ENCODE measurements around the gene COL6A3. TPM values are rescaled to one million over a fixed set of nuclear protein-coding genes. Genes with fewer than 3 reads are reported as not detected.
A peak's percentile ranks its signal among the peaks of the same experiment; 100 is the strongest.

Gene COL6A3
- total RNA-seq, 1 donor from 2014 or later: 13.0 TPM

DNA sequence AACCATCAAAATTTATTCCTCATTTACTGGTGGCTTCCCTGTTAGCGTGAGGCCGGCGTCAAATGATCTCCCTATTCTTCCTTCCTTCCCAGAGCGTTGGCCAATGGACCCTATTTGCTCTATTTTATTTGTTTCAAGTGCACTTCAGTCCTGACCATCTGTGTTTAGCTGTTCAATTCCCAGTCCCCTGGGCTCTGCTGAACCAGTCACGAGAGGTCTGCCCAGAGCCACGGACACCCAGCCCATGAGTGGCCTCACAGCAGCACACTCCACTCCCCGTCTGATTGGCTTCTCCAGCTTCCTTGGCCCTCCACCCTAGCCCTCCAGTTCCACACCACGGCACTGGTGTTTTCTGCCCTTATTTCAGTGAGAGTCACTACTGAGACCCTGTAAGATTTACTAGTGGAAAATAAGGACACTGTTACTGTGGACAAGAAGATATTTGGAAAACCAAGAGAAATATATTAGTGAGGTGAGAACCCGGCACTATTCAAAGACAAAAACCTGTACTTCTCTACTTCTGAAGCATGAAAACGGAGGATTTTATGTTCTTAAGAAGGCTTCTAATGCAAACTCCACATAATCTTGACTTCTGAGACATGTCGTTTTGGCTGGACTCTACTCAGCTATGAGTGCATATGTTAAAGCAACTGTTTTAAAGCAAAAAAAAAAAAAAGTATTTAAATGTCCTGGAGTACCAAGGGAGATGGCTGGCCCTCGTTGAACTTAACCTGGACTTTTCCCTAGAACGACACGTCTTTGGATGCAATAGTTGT lies 86.6 kb downstream of the COL6A3 start:
- TF ChIP-seq, protein P1, sequence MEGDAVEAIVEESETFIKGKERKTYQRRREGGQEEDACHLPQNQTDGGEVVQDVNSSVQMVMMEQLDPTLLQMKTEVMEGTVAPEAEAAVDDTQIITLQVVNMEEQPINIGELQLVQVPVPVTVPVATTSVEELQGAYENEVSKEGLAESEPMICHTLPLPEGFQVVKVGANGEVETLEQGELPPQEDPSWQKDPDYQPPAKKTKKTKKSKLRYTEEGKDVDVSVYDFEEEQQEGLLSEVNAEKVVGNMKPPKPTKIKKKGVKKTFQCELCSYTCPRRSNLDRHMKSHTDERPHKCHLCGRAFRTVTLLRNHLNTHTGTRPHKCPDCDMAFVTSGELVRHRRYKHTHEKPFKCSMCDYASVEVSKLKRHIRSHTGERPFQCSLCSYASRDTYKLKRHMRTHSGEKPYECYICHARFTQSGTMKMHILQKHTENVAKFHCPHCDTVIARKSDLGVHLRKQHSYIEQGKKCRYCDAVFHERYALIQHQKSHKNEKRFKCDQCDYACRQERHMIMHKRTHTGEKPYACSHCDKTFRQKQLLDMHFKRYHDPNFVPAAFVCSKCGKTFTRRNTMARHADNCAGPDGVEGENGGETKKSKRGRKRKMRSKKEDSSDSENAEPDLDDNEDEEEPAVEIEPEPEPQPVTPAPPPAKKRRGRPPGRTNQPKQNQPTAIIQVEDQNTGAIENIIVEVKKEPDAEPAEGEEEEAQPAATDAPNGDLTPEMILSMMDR (conservative IDR thresholded peaks at IDR 0.05; ENCODE audit: low read depth, low read length): no peak
- no peak overlapping the region for H3K4me3 ChIP-seq (ENCODE audit: low read depth, low read length)

DNA sequence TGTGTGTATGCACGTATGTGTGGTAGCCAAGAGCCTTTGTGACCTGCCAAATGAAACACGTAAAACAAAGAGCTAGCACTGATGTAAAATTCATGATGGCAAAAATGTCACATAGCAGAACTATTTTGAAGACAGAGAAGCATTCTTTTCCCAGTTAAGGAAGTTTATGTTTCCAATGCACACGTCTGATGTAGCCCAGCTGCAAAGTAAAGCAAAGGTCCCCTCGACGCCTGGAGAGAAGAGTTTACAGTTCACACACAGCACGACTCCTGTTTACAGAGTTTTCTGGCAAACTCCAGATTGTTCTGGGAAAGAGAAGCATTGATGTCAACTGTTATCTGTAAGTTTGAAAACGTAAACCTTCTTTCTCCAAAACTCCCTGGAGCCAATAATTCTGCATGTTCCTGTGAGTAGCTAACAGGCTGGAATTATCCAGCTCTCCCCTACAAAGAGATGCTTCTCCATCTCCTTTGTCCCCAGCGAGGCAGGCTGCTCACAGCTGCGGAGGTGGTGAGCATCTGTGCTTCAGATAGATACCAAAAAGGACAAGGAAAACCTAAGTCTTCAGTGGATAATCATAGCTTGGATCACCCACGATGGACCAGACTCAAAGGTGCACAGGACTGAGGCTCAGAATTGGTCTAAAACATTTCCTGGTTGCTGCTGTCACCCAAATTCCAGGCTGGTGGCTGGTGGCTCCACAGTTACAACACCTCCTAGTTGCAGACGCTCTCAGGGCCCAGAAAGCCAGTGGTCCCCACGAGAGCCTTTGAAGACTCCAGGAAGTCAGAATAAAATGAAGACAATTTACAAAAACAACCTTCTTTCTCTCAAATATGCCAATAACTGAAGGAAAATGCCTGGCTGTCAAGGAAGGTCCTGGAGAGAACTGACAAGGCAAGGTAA lies 87.4 kb downstream of the COL6A3 start:
- TF ChIP-seq, protein P1 (conservative IDR thresholded peaks at IDR 0.05; ENCODE audit: low read depth, low read length): no peak
- no peak for DNase-seq (ENCODE audit: low read depth)
- no peak overlapping the region for H3K4me3 ChIP-seq (ENCODE audit: low read depth, low read length)

More for the DNA sequence above, 86.6 kb downstream of the COL6A3 start:
- DNase-seq (ENCODE audit: low read depth): no peak

DNA sequence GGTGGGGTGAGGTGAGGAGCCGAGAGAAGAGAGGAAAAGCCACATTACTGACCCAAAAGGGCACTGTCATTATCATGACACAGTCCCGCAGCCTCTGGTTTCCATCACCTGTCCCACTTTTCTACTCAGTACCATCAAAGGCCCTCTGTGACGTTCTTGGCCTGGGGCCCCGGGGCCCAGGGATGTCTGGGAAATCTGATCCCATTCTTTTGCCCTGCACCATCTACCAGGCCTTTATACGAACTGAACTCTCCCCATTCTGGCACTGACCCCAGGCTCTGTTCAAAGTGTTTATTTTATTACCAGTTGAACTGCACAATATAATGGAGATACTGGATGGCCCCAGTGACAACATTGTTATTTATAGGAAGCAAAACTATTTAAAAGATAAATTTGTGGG lies 89.1 kb downstream of the COL6A3 start:
- no peak overlapping the region for H3K4me3 ChIP-seq (ENCODE audit: low read depth, low read length)
- TF ChIP-seq, protein P1 (conservative IDR thresholded peaks at IDR 0.05; ENCODE audit: low read depth, low read length): no peak
- DNase-seq (ENCODE audit: low read depth): no peak

DNA sequence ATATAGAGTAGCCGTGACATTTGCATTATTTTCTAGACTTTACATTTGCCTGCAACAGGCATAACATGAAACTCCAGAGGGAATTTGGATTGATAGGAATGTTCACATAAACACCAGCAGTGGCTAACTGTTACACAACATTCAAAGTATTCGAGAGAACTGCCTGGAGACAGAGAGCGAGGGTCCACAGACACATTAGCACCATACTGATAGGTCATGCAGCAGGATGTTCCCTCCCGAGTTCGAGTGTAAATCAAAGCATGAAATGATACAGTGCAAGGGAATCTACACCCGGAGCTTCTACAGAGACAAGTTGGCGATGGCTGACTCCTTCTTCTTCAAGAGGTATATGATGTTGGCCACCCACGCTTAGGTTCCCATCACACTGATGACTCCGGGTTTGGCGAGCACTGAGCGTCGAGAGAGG lies 89.5 kb downstream of the COL6A3 start:
- TF ChIP-seq, protein P1 (conservative IDR thresholded peaks at IDR 0.05; ENCODE audit: low read depth, low read length): no peak
- H3K4me3 ChIP-seq (ENCODE audit: low read depth, low read length): no peak overlapping the region
- DNase-seq (ENCODE audit: low read depth): no peak

DNA sequence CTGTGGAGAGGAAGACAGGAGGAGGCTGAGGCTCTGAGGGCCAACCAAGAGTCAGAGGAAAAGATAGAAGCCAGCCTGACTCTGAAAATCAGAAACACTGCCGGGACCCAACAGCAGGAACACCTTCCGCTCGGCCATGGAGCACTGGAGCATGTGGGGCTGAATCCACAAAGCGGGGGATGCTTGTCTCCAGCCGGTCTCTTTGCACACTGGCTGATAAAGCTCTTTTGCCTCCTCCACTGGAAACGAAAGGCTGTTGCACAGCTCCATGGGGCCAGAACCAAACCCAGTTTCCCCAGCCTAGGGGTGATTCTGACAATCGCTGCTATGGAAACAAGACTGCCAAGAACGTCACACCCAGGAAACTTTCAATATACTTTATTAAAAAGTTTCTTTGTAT lies 90.3 kb downstream of the COL6A3 start:
- TF ChIP-seq, protein P1 (conservative IDR thresholded peaks at IDR 0.05; ENCODE audit: low read depth, low read length): no peak
- H3K4me3 ChIP-seq (ENCODE audit: low read depth, low read length): no peak overlapping the region
- no peak for DNase-seq (ENCODE audit: low read depth)

DNA sequence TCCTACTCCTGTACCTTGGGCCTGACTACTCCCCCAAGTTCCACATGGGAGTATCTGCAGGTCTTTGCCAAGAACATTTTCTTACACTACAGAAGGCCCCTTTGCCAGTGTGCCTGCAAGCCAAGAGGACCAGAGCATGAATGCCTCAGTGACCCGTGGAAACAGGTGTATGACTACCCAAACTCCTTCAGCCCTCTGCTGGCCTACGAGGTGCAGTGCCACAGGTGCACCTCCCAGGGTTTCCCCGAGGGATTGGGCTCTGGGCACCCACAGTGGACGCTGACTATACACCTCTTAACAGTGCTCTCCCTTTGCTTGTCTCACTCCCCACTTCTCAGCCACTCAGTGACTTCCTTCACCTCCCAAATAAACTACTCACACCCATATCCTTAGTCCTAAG lies 91.4 kb downstream of the COL6A3 start:
- TF ChIP-seq, protein P1 (conservative IDR thresholded peaks at IDR 0.05; ENCODE audit: low read depth, low read length): peak; percentile 73
- no peak for DNase-seq (ENCODE audit: low read depth)
- no peak overlapping the region for H3K4me3 ChIP-seq (ENCODE audit: low read depth, low read length)
